HG03457 (cell line): ENCODE measurements around the gene PLEK.
"Not testable (repeated sequence)": the region's sequence is repeated elsewhere in the genome, so short reads cannot be mapped to it uniquely, and the experiment has no call there.

ENCODE experiments used
- ATAC-seq: cut with Tn5 transposase; IDR thresholded peaks from one replicate; pipeline ENCODE4 v1.9.1; 2021; ENCODE audit warnings: moderate number of reproducible peaks; ENCODE audit not compliant: unreplicated experiment

The PLEK gene

GRCh38 chr2:68384485-68385107, 19.5 kb downstream of the PLEK start:
- no peak for ATAC-seq

- peak; percentile 43 for ATAC-seq
These were observed 20.3 kb downstream of the PLEK start for GRCh38 chr2:68385220-68385906.

- no peak for ATAC-seq
These were observed 20.8 kb downstream of the PLEK start for GRCh38 chr2:68385907-68386287.

- no peak for ATAC-seq
These were observed 21.3 kb downstream of the PLEK start for GRCh38 chr2:68386365-68386764.

- ATAC-seq = peak; percentile 45
These were observed 22.6 kb downstream of the PLEK start for GRCh38 chr2:68387408-68388350.

- ATAC-seq = no peak
These were observed 23.3 kb downstream of the PLEK start for GRCh38 chr2:68388358-68388757.

GRCh38 chr2:68388772-68389171, 23.7 kb downstream of the PLEK start:
- no peak for ATAC-seq

GRCh38 chr2:68390114-68390513, 25.0 kb downstream of the PLEK start:
- no peak for ATAC-seq

- ATAC-seq = no peak
These were observed 25.5 kb downstream of the PLEK start for GRCh38 chr2:68390586-68390985.

- no peak for ATAC-seq
These were observed 26.0 kb downstream of the PLEK start for GRCh38 chr2:68391099-68391498.

GRCh38 chr2:68391869-68392268, 26.8 kb downstream of the PLEK start:
- ATAC-seq = no peak

- ATAC-seq = no peak
These were observed 31.0 kb downstream of the PLEK start for GRCh38 chr2:68396093-68396492.

GRCh38 chr2:68397704-68398263, 32.7 kb downstream of the PLEK start:
- ATAC-seq = not testable (repeated sequence)

- ATAC-seq = no peak
These were observed 38.1 kb downstream of the PLEK start for GRCh38 chr2:68403199-68403644.

GRCh38 chr2:68404164-68404563, 39.1 kb downstream of the PLEK start:
- no peak for ATAC-seq

GRCh38 chr2:68404893-68405799, 40.1 kb downstream of the PLEK start:
- no peak for ATAC-seq

GRCh38 chr2:68411397-68412126, 46.5 kb downstream of the PLEK start:
- peak; percentile 92 for ATAC-seq

GRCh38 chr2:68412127-68412819, 47.2 kb downstream of the PLEK start:
- peak; percentile 33 for ATAC-seq

GRCh38 chr2:68413466-68413865, 48.4 kb downstream of the PLEK start:
- no peak for ATAC-seq
